Stimulated activated naive B cell treated with anti-CD40 and anti-IgM and Interleukin-4, amounts not matched to agents 10 μg/mL and 1 μg/mL and 100 μg/mL, for 72 hours (primary cell): Measurements from ENCODE around the gene ATP10A.

Source experiments
- ATAC-seq, 2 donors: fragments of 150-1000 bp; cut with Tn5 transposase; replicated peaks; 2 replicates each; pipeline ENCODE4 v1.10.0; 2021; ENCODE audit warnings: moderate library complexity in 1 of 2
- DNase-seq: peaks from one replicate; pipeline ENCODE4 v3.0.0; 2021
- H3K27ac Mint-ChIP-seq: one replicate; pipeline ENCODE4 v1.8.0; 2022; ENCODE audit warnings: mild to moderate bottlenecking, mixed read lengths
- H3K27me3 Mint-ChIP-seq, 2 donors: one replicate each; pipeline ENCODE4 v1.8.0; 2022; ENCODE audit warnings: mixed read lengths in 2 of 2
- H3K36me3 Mint-ChIP-seq, 2 donors: one replicate each; pipeline ENCODE4 v1.8.0; 2022; ENCODE audit warnings: mixed read lengths in 2 of 2, mild to moderate bottlenecking in 1 of 2
- H3K4me1 Mint-ChIP-seq, 2 donors: one replicate each; pipeline ENCODE4 v1.8.0; 2022; ENCODE audit warnings: mixed read lengths in 2 of 2, mild to moderate bottlenecking in 1 of 2
- H3K4me3 Mint-ChIP-seq, 2 donors: one replicate each; pipeline ENCODE4 v1.8.0; 2022; ENCODE audit warnings: mild to moderate bottlenecking in 2 of 2, mixed read lengths in 2 of 2, moderate library complexity in 1 of 2
- H3K9me3 Mint-ChIP-seq, 2 donors: one replicate each; pipeline ENCODE4 v1.8.0; 2022; ENCODE audit warnings: mixed read lengths in 2 of 2, mild to moderate bottlenecking in 1 of 2

Gene ATP10A

DNA sequence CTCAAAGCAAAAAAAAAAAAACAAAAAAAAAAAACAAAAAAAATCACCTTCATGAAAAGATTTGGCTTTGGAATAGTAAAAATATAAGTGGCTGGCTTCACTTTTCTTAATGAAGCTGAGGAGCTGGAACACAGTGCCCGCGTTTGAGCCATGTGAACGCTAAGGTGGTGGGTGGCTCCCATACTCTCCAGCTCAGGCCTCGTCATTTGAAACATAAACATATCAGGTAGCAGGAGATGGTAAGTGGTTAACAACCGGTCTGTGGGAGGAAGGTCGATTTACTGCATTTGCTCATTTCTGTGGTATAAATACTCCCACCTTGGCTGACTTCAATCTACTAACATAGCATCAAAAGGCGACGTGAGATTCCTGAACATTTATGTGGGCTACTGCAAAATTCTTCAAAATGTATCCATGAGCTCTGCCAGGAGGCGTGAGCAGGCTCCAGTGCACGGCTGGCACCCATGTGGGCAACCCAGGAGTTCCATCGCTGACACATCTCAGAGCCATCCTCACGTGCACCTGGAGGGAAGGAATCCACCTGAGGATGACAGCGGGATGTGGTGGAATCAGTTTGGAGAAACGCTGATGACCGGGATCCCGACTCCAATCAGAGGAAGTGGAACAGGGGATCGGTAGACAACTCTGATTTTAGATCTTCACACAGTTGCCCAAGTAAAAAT lies 157.6 kb downstream of the ATP10A start:
- H3K9me3 Mint-ChIP-seq = no peaks in the 10 kb centered on the region
- H3K36me3 Mint-ChIP-seq = no peaks in the 10 kb centered on the region
- no peak overlapping the region for H3K4me3 Mint-ChIP-seq
- H3K27me3 Mint-ChIP-seq = peaks cover 0 to 4% of the 10 kb centered on the region in 2 donors
- no peaks in the 10 kb centered on the region for H3K4me1 Mint-ChIP-seq
- no peak overlapping the region for H3K27ac Mint-ChIP-seq
- DNase-seq (no peak), ATAC-seq (no peak)

DNA sequence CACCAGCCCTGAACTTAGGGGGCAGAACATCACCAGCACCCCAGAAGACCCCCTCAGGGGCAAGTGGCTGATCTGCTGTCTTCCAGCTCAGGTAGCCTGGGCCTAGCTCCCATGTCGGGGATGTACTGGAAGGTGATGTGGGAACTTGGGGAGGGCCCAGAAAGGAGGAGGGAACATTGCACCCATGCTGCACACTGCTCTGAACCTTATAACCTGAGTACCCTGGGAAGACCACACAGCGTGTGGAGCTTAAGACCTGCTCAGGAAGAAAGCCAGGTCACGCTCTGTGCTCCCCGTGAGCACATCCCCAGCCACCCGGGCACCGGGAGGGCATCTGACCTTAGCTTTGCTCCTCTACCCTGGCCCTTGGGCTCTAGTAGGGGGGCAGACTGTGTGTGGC lies 159.4 kb downstream of the ATP10A start:
- Mint-ChIP-seq H3K27me3 (no peaks in the 10 kb centered on the region), H3K4me1 (no peaks in the 10 kb centered on the region), H3K9me3 (no peaks in the 10 kb centered on the region), H3K4me3 (no peak overlapping the region), H3K27ac (no peak overlapping the region), H3K36me3 (no peaks in the 10 kb centered on the region)
- ATAC-seq = no peak
- DNase-seq = no peak

DNA sequence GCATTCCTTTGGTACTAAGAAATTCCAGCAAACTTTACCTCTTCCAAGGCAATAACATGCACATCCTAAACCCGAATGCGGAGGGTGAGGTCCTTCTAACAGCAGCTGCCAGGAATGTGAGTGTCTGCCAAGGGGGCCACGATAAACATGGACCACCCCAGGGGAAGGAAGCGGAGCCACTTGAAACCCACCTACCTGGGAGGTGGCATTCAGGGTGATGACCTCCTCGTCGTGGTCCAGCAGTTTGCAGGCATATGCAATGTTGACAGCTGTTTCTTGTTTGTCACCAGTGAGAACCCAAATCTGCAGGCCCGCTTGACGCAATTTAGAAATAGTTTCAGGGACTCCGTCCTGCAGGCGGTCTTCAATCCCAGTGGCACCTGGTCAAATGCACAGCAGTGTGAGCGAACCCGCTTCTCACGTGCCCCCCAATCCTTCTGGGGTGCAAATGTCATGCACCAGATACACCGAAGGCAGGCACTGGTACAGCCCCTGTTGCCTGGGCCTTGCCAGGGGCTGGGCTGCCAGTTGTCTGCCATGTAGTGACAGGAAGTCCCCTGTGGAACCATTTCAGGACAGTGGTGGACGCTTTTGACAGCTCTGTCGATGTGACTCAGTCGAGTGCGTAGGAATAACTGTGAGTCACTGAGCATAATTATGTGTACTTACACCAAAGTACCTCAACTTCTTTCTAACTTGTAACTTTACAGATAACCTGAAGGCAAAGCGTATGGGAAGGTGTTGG lies 161.2 kb downstream of the ATP10A start:
- H3K9me3 Mint-ChIP-seq = no peaks in the 10 kb centered on the region
- H3K36me3 Mint-ChIP-seq = no peaks in the 10 kb centered on the region
- no peaks in the 10 kb centered on the region for H3K27me3 Mint-ChIP-seq
- H3K4me3 Mint-ChIP-seq = no peak overlapping the region
- H3K27ac Mint-ChIP-seq = no peak overlapping the region
- no peaks in the 10 kb centered on the region for H3K4me1 Mint-ChIP-seq
- ATAC-seq (no peak), DNase-seq (no peak)

DNA sequence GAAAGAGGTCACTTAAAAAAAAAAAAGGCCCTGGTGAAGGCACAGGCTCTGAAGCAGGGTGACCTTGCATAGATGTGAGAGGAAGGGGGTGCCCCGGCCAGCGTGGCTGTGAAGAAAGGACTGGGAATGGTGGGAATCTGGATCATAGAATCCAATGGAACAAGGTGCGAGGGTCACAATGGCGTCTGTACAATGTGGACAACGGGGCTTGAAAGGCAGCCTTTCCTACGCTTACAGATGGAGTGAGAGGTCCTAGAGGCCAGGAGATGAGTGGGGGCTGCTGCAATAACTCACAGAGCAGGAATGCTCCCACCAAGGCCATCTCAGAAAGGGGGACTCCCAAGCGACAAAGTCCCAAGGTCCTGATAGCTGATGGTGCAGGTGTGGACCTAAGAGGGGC lies 162.2 kb downstream of the ATP10A start:
- Mint-ChIP-seq H3K27me3 (peaks cover 0 to 4% of the 10 kb centered on the region in 2 donors), H3K27ac (no peak overlapping the region), H3K9me3 (no peaks in the 10 kb centered on the region), H3K4me1 (no peaks in the 10 kb centered on the region), H3K4me3 (no peak overlapping the region), H3K36me3 (no peaks in the 10 kb centered on the region)
- DNase-seq = no peak
- no peak for ATAC-seq

DNA sequence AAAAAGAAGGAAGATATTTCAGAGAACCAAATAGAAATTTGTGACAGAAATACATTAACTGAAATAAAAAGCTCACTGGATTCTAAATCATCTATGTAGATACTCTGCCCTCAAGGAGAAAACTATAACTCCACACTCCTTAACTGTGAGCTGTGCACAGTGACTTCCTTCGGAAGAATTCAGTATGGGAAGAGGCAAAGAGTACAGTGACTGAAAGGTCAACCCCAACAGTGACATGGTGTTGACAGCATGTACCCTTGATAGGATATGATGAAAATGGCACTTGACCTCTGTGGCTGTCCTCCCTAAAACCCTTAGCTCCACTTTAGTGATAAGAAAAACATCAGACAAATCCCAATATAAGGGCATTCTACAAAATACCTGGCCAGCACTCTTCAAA lies 165.5 kb downstream of the ATP10A start:
- Mint-ChIP-seq H3K27me3 (peaks cover 0 to 4% of the 10 kb centered on the region in 2 donors), H3K4me3 (no peak overlapping the region), H3K36me3 (no peaks in the 10 kb centered on the region), H3K4me1 (no peaks in the 10 kb centered on the region), H3K9me3 (no peaks in the 10 kb centered on the region), H3K27ac (no peak overlapping the region)
- ATAC-seq (no peak), DNase-seq (no peak)

DNA sequence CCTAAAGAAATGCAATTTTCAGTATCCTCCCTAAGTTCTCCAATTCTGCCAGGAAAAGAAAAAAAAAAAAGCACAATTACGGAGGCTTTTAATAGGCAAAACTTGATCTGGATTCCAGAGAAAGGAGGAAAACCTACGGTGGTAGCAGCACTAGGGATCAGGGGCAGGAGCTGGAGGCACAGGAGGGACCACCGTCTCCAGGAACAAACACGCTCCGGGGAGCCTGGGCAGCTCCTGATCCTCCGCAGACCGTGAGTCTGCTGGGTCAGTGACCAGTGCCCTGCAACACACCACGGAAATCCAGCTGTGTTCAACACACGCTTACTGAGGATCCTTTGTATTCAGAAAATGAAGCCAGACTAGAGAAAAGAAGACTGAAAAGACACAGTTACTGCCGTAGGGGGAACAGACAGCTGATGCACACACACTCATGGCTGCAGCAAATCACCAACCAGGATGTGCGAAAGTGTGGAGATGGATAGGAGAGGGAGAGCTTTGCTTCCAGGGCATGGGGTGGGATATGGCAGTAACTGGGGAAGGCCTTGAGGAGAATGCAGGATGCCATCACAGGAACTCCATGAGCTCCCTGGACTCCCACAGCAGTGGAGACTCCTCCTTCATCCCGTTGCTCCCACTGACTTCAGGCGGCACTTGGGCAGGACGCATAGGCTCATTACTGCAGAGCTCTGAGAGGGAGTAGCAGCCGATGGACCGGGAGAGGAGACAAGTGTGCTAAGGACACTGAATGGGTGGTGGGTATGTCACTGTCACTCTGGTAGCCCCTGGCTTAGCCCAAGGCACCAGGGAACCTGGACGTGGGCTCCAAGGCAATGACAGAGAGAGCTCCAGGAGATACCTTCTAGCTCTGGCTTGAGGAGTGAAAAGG lies 167.0 kb downstream of the ATP10A start:
- ATAC-seq (no peak), DNase-seq (no peak)
- H3K9me3 Mint-ChIP-seq = no peaks in the 10 kb centered on the region
- no peaks in the 10 kb centered on the region for H3K4me1 Mint-ChIP-seq
- peaks cover 0 to 4% of the 10 kb centered on the region in 2 donors for H3K27me3 Mint-ChIP-seq
- H3K36me3 Mint-ChIP-seq = no peaks in the 10 kb centered on the region
- H3K27ac Mint-ChIP-seq = no peak overlapping the region
- H3K4me3 Mint-ChIP-seq = no peak overlapping the region

DNA sequence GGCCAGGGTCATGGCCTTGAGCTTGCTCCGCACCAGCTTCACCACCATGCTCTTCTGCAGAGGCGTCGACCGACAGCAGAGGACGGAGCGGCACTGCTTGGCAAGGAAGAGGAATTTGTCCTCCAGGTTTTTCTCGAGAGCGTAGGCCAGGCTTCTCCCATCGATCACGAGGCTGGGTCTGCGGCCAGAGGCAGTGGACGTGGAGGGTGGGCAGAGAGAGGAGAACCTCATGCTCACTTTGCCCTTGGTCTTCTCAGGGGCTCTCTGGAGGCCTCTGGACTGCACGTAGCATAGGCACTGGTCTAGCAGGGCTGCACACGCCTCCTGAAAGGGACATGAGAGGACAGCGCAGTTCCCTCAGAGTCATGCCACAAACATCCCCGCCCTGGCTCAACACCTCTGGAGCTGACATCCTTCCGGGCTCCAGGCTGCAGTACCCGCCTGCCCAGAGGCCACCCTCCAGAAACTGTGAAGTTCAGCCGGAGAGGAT lies 168.3 kb downstream of the ATP10A start:
- no peak for ATAC-seq

DNA sequence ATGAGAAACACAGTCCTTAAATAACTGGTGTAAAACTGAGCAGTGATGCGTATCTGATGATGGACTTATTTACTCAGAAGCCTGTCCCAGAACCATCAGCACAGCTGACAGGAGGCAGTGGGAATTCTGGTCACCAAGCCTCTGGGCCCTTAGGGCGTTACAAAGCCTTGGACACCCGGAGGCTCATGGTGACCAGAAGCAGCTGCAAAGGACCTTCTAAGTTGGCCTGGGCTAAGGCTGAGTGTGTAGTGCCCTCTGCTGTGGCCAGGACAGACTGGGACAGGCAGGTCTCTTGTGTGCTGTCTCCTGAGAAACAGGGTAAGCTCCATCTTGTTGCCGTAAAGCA lies 168.9 kb downstream of the ATP10A start:
- Mint-ChIP-seq H3K27ac (no peak overlapping the region), H3K27me3 (peaks cover 0 to 8% of the 10 kb centered on the region in 2 donors)

More for the DNA sequence above, 168.3 kb downstream of the ATP10A start:
- DNase-seq = no peak
- no peaks in the 10 kb centered on the region for H3K4me1 Mint-ChIP-seq
- H3K27me3 Mint-ChIP-seq = peaks cover 0 to 4% of the 10 kb centered on the region in 2 donors
- no peak overlapping the region for H3K4me3 Mint-ChIP-seq
- H3K36me3 Mint-ChIP-seq = no peaks in the 10 kb centered on the region
- no peaks in the 10 kb centered on the region for H3K9me3 Mint-ChIP-seq
- no peak overlapping the region for H3K27ac Mint-ChIP-seq

DNA sequence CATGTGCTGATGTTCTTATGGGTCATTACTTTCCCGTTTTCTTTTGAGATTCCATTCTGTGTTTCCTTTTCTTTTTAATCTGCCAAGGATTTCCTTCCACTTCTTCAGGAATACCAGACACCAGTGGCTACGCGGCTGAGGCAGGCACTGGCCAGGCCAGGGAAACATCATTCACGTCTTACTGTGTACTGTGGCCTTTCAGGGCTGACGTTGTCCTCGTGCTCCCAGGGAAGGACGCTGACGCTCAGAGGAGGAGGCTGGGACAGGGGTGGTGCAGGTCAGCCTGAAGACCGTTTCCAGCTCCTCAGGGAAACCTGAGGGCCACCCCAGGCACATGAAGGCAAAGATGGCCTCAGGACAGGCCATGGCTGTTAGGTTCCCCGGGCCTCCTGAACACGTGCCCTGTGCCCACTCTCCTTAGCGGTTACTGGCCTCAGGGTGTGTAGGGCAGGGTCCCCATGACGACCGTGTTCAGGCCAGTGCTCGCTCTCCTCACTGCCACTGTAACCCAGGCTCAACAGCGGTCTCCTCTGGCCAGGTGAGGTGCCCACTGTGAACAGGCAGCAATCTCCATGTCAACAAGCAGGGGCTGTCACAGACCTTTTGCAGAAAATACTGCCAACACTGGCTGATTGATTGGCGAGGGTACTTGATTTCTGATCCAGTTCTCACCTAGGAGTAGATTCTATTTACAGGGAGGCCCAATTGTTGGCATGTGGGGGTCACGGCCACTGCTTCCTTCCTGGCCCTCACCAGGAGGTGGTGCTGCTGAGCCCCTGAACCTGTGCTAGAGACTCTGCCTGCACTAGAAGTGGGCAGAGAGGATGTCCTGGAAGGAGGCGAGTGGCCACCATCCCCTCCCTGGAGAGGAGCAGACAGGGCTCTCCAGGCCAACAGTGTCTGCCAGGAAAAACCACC lies 169.5 kb downstream of the ATP10A start:
- no peak overlapping the region for H3K27ac Mint-ChIP-seq
- H3K9me3 Mint-ChIP-seq = no peaks in the 10 kb centered on the region
- H3K36me3 Mint-ChIP-seq = no peaks in the 10 kb centered on the region
- DNase-seq (peak; percentile 21), ATAC-seq (peak; percentile 75 to 82)
- no peaks in the 10 kb centered on the region for H3K4me1 Mint-ChIP-seq
- no peak overlapping the region for H3K4me3 Mint-ChIP-seq
- peaks cover 0 to 8% of the 10 kb centered on the region in 2 donors for H3K27me3 Mint-ChIP-seq

More for the DNA sequence above, 168.9 kb downstream of the ATP10A start:
- DNase-seq (no peak), ATAC-seq (peak in 1 of 2 donors; percentile 32)
- Mint-ChIP-seq H3K4me1 (no peaks in the 10 kb centered on the region), H3K9me3 (no peaks in the 10 kb centered on the region), H3K4me3 (no peak overlapping the region), H3K36me3 (no peaks in the 10 kb centered on the region)

DNA sequence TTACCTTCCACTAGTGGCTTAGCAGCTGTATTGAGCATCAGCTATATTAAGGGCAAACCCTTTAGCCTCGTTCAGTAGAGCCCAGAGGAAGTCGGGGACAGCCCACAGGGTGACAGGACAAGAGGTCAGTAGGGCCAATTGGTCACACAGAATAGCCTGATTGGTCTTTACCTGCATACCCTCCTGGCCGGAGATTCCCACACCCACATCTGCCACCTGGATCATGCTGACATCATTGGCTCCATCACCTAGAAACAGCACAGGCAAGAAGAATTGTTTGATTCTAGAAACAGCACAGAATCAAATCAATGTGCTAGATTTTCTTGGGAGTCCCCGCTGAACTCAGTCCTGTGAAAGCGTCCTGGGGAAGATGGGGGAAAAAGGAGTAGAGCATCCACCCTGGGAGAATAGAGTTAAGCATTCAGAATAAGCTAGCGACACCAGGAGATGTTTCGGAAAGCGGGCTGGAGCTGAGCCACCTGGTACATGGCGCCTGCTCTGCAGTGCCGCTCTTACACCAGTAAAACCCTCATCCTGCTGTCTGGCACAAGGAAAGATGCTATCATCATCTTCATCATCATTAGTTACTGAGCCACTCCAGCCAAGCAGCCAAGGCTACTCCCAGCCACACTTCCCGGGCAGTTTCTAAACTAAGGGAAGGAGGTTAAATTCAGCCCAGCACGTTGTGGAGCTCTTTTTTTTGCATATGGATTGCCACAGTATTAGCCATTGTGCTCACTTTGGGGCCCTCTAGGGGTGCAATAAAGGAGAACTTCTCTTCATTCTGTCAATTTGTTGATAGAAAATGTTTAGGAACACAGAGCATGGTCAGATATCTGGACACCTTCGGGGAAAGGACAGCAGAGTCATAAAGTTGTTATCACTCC lies 171.3 kb downstream of the ATP10A start:
- no peaks in the 10 kb centered on the region for H3K4me1 Mint-ChIP-seq
- peak in 1 of 2 donors; percentile 33 for ATAC-seq
- peaks cover 0 to 8% of the 10 kb centered on the region in 2 donors for H3K27me3 Mint-ChIP-seq
- no peaks in the 10 kb centered on the region for H3K9me3 Mint-ChIP-seq
- DNase-seq = no peak
- no peaks in the 10 kb centered on the region for H3K36me3 Mint-ChIP-seq
- H3K4me3 Mint-ChIP-seq = no peak overlapping the region
- no peak overlapping the region for H3K27ac Mint-ChIP-seq

DNA sequence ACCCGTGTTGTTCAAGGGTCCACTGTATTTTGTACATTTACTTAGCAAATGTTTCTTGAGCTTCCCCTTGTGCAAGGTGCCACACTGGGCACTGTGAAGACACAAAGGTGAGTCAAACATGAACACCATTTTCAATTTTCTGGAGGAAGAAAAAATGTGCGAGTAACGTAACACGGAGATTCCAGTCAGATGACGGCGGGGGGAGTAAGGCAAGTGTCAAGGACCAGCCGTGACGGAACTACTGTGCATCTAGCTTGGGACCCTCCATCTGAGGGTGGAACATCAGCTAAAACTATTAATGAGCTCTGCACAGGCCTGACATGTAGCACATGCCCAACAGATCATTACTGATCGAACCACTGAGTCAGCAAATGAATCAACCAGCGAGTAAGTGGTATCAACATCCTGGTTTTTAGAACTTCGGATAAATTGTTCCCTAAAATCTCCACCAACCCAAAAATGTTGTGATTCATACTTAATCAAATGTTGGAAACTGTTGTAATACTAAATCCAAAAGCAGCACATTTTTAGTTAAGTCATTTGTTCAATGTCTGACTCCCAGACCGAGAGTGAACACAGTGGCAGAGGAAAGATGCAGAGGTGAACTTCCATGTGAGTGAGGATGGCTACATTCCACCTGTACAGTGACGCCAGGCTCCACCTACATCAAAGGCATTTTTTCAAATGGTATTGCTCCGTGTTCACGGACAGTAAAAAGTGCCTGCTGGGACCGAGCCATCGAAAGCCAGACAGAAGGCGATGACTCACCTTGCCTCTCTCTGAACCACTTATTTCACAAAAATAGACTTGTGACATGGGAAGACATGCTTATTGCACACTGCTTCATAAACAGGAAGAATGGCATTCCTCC lies 172.2 kb downstream of the ATP10A start:
- Mint-ChIP-seq H3K4me3 (no peak overlapping the region), H3K27ac (no peak overlapping the region), H3K4me1 (no peaks in the 10 kb centered on the region), H3K9me3 (no peaks in the 10 kb centered on the region), H3K27me3 (peaks cover 0 to 4% of the 10 kb centered on the region in 2 donors), H3K36me3 (no peaks in the 10 kb centered on the region)
- ATAC-seq = no peak
- no peak for DNase-seq

DNA sequence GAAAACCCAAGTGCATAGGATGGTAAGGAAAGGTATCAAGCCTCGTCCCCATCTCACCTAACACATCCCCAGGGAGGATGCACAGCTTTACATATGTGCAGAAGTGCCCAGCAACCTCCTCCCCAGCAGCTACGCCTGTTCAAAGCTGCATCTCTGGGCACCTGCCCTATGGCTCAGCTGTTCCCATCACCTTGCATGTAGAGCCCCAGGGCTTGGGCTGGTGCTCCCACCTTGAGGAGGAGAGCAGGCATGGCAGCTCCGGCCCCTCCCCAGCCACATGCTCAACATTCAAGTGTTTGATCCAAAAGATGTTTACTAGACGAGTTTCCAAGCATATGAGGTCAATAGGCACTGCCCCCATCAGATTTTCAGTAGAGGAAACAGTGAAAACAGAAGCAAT lies 173.5 kb downstream of the ATP10A start:
- ATAC-seq = no peak
- H3K27ac Mint-ChIP-seq = no peak overlapping the region
- H3K4me3 Mint-ChIP-seq = no peak overlapping the region
- peaks cover 0 to 4% of the 10 kb centered on the region in 2 donors for H3K27me3 Mint-ChIP-seq
- H3K9me3 Mint-ChIP-seq = no peaks in the 10 kb centered on the region
- H3K4me1 Mint-ChIP-seq = no peaks in the 10 kb centered on the region
- no peaks in the 10 kb centered on the region for H3K36me3 Mint-ChIP-seq
- no peak for DNase-seq
